GM12874 (cell line): ENCODE data around the gene PSMD2.

Experiments
- TF ChIP-seq, protein P1 (sequence below): IDR thresholded peaks from 2 replicates; pipeline ENCODE4 v1.5.1; 2011; ENCODE audit warnings: low read depth, mild to moderate bottlenecking, control low read depth, low read length, moderate library complexity; ENCODE audit not compliant: insufficient read depth

Gene PSMD2

DNA sequence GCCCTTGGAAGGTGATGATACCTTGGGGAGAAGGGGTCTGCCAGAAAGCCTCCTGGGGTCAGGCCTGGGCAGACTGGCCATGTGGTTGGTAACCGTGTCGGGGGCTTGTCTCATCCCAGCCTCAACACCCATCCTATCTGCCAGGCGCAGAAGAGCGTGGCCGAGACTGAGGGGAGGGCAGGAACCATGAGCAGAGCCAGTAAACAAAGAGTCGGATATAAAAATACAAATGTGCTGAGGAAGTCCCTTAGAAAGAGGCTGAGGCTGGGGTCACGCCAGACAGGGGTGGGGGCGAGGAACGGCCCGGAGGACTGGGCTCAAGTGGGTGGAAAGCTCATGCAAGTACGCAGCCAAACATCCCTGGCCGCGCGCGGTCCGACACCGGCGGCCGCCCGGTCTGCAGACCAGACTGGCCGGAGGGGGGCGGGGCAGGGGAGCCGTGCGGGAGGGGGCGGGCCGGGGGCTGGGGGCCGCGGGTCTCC, 39.6 kb upstream of the PSMD2 start:
- TF ChIP-seq, protein P1, sequence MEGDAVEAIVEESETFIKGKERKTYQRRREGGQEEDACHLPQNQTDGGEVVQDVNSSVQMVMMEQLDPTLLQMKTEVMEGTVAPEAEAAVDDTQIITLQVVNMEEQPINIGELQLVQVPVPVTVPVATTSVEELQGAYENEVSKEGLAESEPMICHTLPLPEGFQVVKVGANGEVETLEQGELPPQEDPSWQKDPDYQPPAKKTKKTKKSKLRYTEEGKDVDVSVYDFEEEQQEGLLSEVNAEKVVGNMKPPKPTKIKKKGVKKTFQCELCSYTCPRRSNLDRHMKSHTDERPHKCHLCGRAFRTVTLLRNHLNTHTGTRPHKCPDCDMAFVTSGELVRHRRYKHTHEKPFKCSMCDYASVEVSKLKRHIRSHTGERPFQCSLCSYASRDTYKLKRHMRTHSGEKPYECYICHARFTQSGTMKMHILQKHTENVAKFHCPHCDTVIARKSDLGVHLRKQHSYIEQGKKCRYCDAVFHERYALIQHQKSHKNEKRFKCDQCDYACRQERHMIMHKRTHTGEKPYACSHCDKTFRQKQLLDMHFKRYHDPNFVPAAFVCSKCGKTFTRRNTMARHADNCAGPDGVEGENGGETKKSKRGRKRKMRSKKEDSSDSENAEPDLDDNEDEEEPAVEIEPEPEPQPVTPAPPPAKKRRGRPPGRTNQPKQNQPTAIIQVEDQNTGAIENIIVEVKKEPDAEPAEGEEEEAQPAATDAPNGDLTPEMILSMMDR = no peak

DNA sequence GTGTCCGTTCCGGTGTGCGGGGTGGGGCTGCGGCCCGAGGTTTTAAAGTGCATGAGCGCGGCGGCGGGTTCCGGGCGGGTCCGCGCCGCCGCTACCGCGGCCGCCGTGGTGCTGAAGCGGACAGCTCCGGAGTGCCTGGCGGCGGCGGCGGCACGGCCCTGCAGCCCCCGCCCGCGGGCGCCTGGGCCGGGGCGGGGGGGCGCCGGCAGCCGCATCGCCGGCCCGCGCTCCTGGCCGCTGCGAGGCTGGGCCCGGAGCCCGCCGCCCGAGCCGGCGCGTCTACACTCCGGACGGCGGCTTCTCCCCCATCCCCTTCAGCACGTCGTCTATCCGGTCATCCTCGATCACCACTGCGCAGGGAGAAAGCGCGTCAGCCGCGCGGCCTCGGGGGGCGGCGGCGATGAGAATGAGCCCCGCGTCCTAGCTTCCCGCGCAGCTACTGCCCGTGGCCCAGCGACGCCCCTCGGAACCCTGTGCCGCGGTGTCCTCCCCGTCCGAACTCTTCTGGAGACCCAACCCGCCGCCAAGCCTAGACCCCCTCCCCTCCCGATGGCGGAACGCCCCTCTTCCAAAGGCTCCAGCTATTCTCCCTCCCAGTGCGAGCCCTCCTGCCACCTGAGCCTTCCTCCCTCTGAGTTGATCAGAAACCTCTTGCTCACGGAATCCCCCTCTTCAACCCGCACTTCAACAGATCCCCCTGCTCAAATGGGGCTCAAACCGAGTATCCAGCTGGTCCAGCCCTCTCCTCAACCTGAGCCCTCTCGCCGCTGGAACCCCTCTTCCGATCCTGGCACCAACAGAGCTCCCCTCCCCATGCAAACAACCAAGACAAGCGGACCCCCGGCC, 38.9 kb upstream of the PSMD2 start:
- TF ChIP-seq, protein P1 = no peak

DNA sequence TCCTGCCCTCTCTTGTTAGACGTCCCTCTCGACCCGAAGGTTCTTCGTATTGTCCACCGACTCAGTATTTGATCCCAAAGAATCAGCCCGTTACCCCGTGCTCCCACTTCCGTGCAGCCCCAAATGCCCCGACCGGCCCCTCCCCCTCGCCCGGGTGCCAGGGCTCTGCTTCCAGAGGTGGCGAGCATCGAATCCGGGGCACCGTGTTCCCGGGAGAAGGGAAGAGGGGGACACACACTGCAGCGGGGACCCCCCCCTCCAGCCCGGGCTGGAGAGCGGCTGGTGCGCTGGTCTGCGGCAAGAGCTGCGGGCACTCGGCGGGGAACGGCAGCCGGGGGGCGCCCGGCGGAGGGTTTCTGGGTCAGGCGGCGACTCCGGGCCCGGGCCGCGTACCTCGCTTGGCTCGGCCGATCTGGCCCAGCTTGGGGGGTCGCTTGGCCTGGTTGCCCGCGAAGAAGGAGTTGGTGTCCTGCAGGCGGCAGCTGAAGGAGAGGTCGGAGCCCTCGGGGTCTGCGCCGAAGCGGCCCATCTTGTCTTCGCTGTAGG, 38.2 kb upstream of the PSMD2 start:
- TF ChIP-seq, protein P1 = no peak

- TF ChIP-seq, protein P1 = no peak
These were observed 37.7 kb upstream of the PSMD2 start, which contains the start of gene CAMK2N2 for GRCh38 chr3:184261270-184261853. TSS of gene CAMK2N2 (minus strand) at chr3:184261553. CDS start at chr3:184261285, 268 bp downstream.

DNA sequence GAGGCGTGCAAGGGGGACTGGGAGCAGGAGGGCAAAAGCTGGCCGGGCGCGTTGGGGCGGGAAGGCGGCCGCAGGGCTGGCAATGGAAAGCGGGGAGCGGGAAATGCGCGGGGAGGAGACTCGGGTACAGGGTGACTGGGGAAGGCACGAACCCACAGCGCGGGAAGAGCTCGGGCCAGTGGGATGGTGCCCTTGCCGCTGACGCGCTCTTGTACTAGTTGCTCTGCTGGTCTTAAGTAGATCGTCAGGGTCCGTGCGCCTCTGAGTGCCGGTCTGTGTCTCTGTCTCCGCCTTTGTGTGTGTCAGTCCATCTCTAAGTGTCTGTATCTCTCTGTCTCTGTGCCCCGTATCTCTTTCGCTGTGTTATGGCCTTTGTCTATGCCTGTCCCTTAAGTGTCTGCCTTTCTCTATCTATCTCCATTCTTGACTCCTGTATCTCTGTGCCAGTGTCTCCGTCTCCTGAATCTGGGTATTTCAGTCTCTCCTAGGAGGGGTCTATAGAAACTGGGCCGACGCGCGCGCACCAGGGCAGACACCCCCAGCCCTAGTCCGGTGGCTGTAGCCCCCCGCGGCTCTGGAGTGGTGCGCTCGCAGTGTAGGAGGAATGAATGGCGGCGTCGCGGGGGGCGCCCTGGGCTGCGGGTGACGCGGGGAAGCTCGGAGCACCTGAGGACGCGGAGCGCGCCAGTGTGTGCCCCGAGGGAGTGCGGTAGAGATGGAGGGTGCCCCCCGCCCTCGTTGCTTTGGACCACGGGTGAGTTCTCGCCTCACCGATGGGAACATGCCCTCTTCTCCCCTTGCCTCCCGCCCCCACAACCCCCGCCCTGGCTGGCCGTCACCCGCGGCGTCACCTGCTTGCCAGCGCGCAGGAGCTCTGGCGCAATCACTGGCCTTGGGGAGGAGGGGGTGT, 36.9 kb upstream of the PSMD2 start:
- TF ChIP-seq, protein P1 = no peak

DNA sequence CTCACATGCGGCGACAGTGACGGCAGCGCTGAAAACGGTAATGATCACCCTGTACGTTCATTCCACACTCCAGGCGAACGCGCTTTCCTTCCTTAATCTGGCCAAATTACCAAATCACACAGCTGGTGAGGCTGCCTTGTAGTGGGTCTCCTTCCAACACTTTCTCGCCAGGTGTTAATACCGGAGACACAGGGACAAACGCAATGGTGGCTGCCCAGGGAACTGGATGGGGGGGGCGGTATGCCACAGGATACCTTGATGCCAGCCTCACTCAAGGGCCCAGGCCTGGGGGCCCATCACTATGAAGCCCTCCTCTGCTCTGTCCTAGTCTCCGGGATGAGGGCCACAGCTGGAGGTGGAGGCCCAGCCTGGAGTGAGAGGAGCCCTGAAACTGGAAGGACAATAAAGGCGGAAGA, 36.3 kb upstream of the PSMD2 start:
- TF ChIP-seq, protein P1 = no peak
